Measurements from ENCODE around the gene CELA2A.

DNA sequence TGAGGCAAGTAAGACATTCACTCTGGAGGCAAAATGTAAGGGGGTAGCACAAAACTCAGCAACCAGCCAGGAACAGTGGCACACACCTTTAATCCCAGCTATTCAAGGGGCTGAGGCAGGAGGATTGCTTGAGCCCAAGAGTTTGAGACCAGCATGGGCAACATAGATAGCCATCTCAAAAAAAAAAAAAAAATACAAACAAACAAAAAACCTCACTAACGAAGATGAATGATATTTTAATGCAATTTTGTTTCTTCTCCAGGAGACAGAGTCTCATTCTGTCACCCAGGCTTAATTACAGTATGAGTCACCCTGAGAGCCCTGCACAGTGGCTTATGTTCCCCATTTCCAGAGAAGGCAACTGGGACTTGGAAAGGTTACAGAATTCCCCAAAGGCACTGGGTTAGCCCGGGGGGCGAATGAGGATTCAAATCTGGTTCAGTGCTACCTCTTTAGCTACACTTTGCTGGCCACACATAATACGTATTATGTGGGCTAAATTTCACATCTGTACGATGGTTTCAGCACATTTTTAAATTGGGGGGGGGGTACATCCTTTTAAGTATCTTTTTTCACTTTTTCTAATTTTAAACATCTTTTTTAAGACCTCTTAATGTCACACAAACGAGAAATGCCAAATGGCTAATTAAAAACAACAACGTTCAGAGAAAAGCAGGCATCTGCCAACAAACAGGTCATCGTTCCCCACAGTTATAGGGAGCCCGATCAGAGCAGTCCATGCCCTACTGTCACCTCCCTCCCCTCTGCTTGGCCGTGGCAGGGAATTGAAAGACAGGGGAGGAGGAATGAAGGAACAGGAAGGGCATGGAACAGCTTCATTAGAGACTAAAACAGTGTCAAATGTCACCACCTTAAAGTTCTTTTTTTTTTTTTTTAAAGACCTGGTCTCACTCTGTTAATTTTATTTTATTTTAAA, 3.5 kb downstream of the CELA2A start:
- TF ChIP-seq POLR2A (IDR thresholded peaks at IDR 0.05; ENCODE audit: low read depth, low read length): no peak
- TF ChIP-seq TAF1 (IDR thresholded peaks at IDR 0.05; ENCODE audit: low read depth, low read length): no peak
- no peak for TF ChIP-seq POLR2AphosphoS5 (IDR thresholded peaks at IDR 0.05; ENCODE audit: low read depth, low read length)
- TF ChIP-seq SPI1 (IDR thresholded peaks at IDR 0.05; ENCODE audit: low read depth, low read length): no peak
- TF ChIP-seq POU2F2 (IDR thresholded peaks at IDR 0.05; ENCODE audit: low read depth, low read length): no peak
